K562 (cell line): ENCODE results near the gene RALGPS1. TPM values are rescaled to one million over a fixed set of nuclear protein-coding genes. Genes with fewer than 3 reads are reported as not detected.

ENCODE experiments used
- ATAC-seq: fragments of 200-7000 bp; cut with Tn5 transposase; 3 replicates; pipeline ENCODE4 v1.9.1; 2020; ENCODE audit warnings: moderate library complexity
- BruUV-seq: library from RNA; stranded (reverse); fragments of 400-500 nt; replicated peaks from 2 replicates; lab custom pipeline; 2021; lab: Mats Ljungman, UMichigan
- CTCF ChIA-PET: fragments of 300-600 bp; formaldehyde crosslinking; extraction: SDS; loops from one replicate; lab custom pipeline; 2021; ENCODE audit warnings: low intra/inter-chr PET ratio; lab: Yijun Ruan, JAX
- POLR2A ChIA-PET: fragments of 300-600, 350-650 bp; sonication (Branson Sonifier 250); formaldehyde crosslinking; extraction: SDS; loops from one replicate; lab custom pipeline; 2021; ENCODE audit warnings: antibody characterized with exemption, inconsistent platforms; lab: Yijun Ruan, JAX
- DNase-seq, 4 experiments: peaks; one replicate each; pipeline versions ENCODE4 v3.0.0 to v3.0.0-alpha.2; 2011 to 2018; ENCODE audit warnings: low spot score in 3 of 4, mixed read lengths in 3 of 4; ENCODE audit errors: extremely low read depth in 1 of 4
- FAIRE-seq: peaks from 2 replicates; lab custom pipeline; 2011; peaks lifted over from hg19 to GRCh38; lab: Jason Lieb, UNC
- H2AFZ ChIP-seq: 2 replicates; pipeline ENCODE4 v1.6.0; 2011; ENCODE audit warnings: low read depth, low read length, control low read depth, inconsistent platforms
- H3K27ac ChIP-seq: fragments of 200-600 bp; 3 replicates; pipeline ENCODE4 v1.8.0; 2011; ENCODE audit warnings: low read depth, mild to moderate bottlenecking, control low read depth, inconsistent platforms, low read length, moderate library complexity, mixed read lengths; ENCODE audit errors: extremely low read depth
- H3K27me3 ChIP-seq, 2 experiments: fragments of 300-600 bp in 1 of 2; 2 replicates in 1 of 2; 3 replicates in 1 of 2; pipeline versions ENCODE4 v1.6.0 to v1.8.0; 2011; ENCODE audit warnings: inconsistent platforms in 2 of 2, low read length in 2 of 2, mild to moderate bottlenecking in 1 of 2, mixed read lengths in 1 of 2, moderate library complexity in 1 of 2; ENCODE audit not compliant: control insufficient read depth in 2 of 2, insufficient read depth in 2 of 2
- H3K36me3 ChIP-seq: fragments of 300-600 bp; 3 replicates; pipeline ENCODE4 v1.8.0; 2011; ENCODE audit warnings: mild to moderate bottlenecking, low read length, inconsistent platforms; ENCODE audit not compliant: control insufficient read depth, insufficient read depth
- H3K4me1 ChIP-seq, 2 experiments: fragments of 200-600 bp in 1 of 2; replicated peaks in 1 of 2; 2 replicates in 1 of 2; 3 replicates in 1 of 2; pipeline versions ENCODE4 v1.5.1 to v1.8.0; 2011; ENCODE audit warnings: inconsistent platforms in 2 of 2, low read length in 2 of 2, mild to moderate bottlenecking in 1 of 2, mixed read lengths in 1 of 2, moderate library complexity in 1 of 2; ENCODE audit not compliant: control insufficient read depth in 2 of 2, insufficient read depth in 2 of 2
- H3K4me2 ChIP-seq: 2 replicates; pipeline ENCODE4 v1.6.1; 2011; ENCODE audit warnings: low read length, control low read depth, inconsistent platforms, mixed read lengths; ENCODE audit not compliant: insufficient read depth
- H3K4me3 ChIP-seq: fragments of 200-600 bp; sonication (generic), shearing (Covaris generic); 2 replicates; pipeline ENCODE4 v1.5.1; 2016; ENCODE audit warnings: control low read depth, inconsistent platforms
- H3K79me2 ChIP-seq: fragments of 200-600 bp; 3 replicates; pipeline ENCODE4 v1.8.0; 2011; ENCODE audit warnings: low read length, inconsistent platforms; ENCODE audit not compliant: control insufficient read depth, insufficient read depth
- H3K9ac ChIP-seq, 2 experiments: 2 replicates each; pipeline versions ENCODE4 v1.6.0 to v1.6.1; 2011; ENCODE audit warnings: low read depth in 2 of 2, low read length in 2 of 2, control low read depth in 1 of 2, inconsistent platforms in 1 of 2, mild to moderate bottlenecking in 1 of 2, mixed read lengths in 1 of 2; ENCODE audit not compliant: insufficient read depth in 1 of 2
- H3K9me1 ChIP-seq: one replicate; pipeline ENCODE4 v1.6.0; 2011; ENCODE audit warnings: inconsistent platforms, mild to moderate bottlenecking, low read length, moderate library complexity; ENCODE audit not compliant: control insufficient read depth, insufficient read depth
- H3K9me3 ChIP-seq: replicated peaks from 2 replicates; pipeline ENCODE4 v1.5.1; 2011; ENCODE audit warnings: low read depth, low read length, inconsistent platforms; ENCODE audit not compliant: control insufficient read depth, insufficient read depth
- H4K20me1 ChIP-seq: replicated peaks from 2 replicates; pipeline ENCODE4 v1.6.1; 2011; ENCODE audit warnings: low read length, inconsistent platforms, mixed read lengths; ENCODE audit not compliant: control insufficient read depth, insufficient read depth
- CBX5 ChIP-seq: IDR thresholded peaks from 2 replicates; pipeline ENCODE4 v1.6.1; 2014; ENCODE audit warnings: low read depth, borderline replicate concordance
- GABPB1 ChIP-seq: sonication (generic); formaldehyde crosslinking; IDR thresholded peaks from 2 replicates; pipeline ENCODE4 v1.8.0; 2022; ENCODE audit warnings: mild to moderate bottlenecking, missing genetic modification reagents
- L3MBTL2 ChIP-seq: fragments of 450-650 bp; IDR thresholded peaks from 2 replicates; pipeline ENCODE4 v1.6.1; 2016; ENCODE audit warnings: mild to moderate bottlenecking, moderate library complexity
- NCOA6 ChIP-seq: fragments of 450-650 bp; IDR thresholded peaks from 2 replicates; pipeline ENCODE4 v1.6.1; 2017; ENCODE audit warnings: mild to moderate bottlenecking
- SRSF1 ChIP-seq: fragments of 200-400 bp; formaldehyde crosslinking; IDR thresholded peaks from 2 replicates; pipeline ENCODE4 v1.6.1; 2017; ENCODE audit warnings: mild to moderate bottlenecking, low read depth, low read length, moderate library complexity
- SRSF3 ChIP-seq: fragments of 200-400 bp; formaldehyde crosslinking; IDR thresholded peaks from 2 replicates; pipeline ENCODE4 v1.6.1; 2016; ENCODE audit warnings: mild to moderate bottlenecking, low read length, moderate library complexity; ENCODE audit not compliant: insufficient read depth
- TAF1 ChIP-seq: IDR thresholded peaks from 2 replicates; pipeline ENCODE4 v1.6.1; 2011; ENCODE audit warnings: mild to moderate bottlenecking, low read length, moderate library complexity; ENCODE audit not compliant: insufficient read depth, control insufficient read depth, severe bottlenecking; ENCODE audit errors: extremely low read depth
- TAF15 ChIP-seq: fragments of 200-400 bp; formaldehyde crosslinking; IDR thresholded peaks from 2 replicates; pipeline ENCODE4 v1.6.1; 2017; ENCODE audit warnings: mild to moderate bottlenecking, low read depth, low read length, moderate library complexity
- TGIF2 ChIP-seq: sonication (generic); formaldehyde crosslinking; IDR thresholded peaks from 2 replicates; pipeline ENCODE4 v1.8.1; 2022; ENCODE audit warnings: mild to moderate bottlenecking, missing genetic modification reagents, moderate library complexity
- ZFP36 ChIP-seq: fragments of 150-350 bp; IDR thresholded peaks from 2 replicates; pipeline ENCODE4 v1.6.1; 2018; ENCODE audit warnings: low read length, low read depth; ENCODE audit not compliant: partially characterized antibody
- ZNF655 ChIP-seq: fragments of 250-450 bp; sonication (Bioruptor Pico); IDR thresholded peaks from 2 replicates; pipeline ENCODE4 v1.5.0; 2021
- WGBS: fragments of 100-300 bp; shearing (Covaris generic); methylation state at CpG from one replicate; pipeline ENCODE4 v1.1.6; 2016; ENCODE audit warnings: low coverage, mixed read lengths; ENCODE audit not compliant: insufficient coverage; ENCODE audit errors: missing lambda C conversion rate; 5-methylcytosine and 5-hydroxymethylcytosine counted together
- in situ Hi-C: fragments of 300-500 bp; cut with MboI; formaldehyde crosslinking; loops from 4 replicates; pipeline ENCODE4 v1.15.0; 2018; ENCODE audit warnings: inconsistent platforms, mixed read lengths
- intact Hi-C: fragments of 100-400 bp; cut with micrococcal nuclease; formaldehyde crosslinking; loops from 2 replicates; pipeline ENCODE4 v1.14.2; 2022
- polyA plus RNA-seq, 8 experiments: library from polyadenylated mRNA; depleted of rRNA in 4 of 8; stranded (reverse) in 5 of 8; unstranded in 3 of 8; fragments of >200 nt; fragmentation: Nextera tagmentation in 2 of 8; fragmentation: Illumina TruSeq in 1 of 8; extraction: Ambion mirVana in 2 of 8; extraction: Trizol in 1 of 8; gene quantifications; 2 replicates each; pipeline versions ENCODE4 v1.2.1 to v1.2.3, GENCODE V29; 2011 to 2014; ENCODE audit warnings: inconsistent platforms in 1 of 8, missing spikeins in 1 of 8
- total RNA-seq, 7 experiments: library from RNA; depleted of rRNA in 6 of 7; stranded (reverse); fragments of >200 nt in 6 of 7; fragmentation: Illumina TruSeq in 2 of 7; extraction: Trizol in 2 of 7; gene quantifications; 2 replicates each; pipeline versions ENCODE4 v1.2.1 to v1.2.3, GENCODE V29; 2011 to 2021; ENCODE audit warnings: low replicate concordance in 1 of 7
- TF ChIP-seq, protein P1 (sequence below): fragments of 150-350 bp; IDR thresholded peaks from 2 replicates; pipeline ENCODE4 v1.6.1; 2014; ENCODE audit warnings: low read depth, mild to moderate bottlenecking, low read length, borderline replicate concordance

Gene RALGPS1
- total and polyA plus RNA-seq, 9 of the 15 experiments (the other 6 are each of a cell fraction or from before 2014, with no cell fraction given) = 0.04 to 2.6 (median 1.5) TPM

GRCh38 chr9:127209948-127210640 lies 295.5 kb downstream of the RALGPS1 start:
- intact Hi-C loops = loop anchor here (5.0 kb wide), 1 partner anchor 152 kb away; no protein-coding TSS in a partner anchor
- CTCF ChIA-PET = no interaction called here
- FAIRE-seq = no peak

More at GRCh38 chr9:127209948-127210640, 295.5 kb downstream of the RALGPS1 start:
- Histone ChIP-seq H3K9me3 (no peaks in the 10 kb centered on the region), H3K79me2 (no peaks in the 10 kb centered on the region), H3K4me1 (peaks cover 18 to 22% of the 10 kb centered on the region in 2 experiments; a peak in 4 of 5 replicates), H3K27ac (no peak overlapping the region), H2AFZ (no peak overlapping the region), H3K27me3 (peaks cover 15 to 75% of the 10 kb centered on the region in 2 experiments; a peak in 4 of 5 replicates), H3K36me3 (no peaks in the 10 kb centered on the region), H3K4me3 (no peak overlapping the region), H3K9ac (peak overlapping the region in 1 of 2 experiments; percentile 55; a peak in 1 of 4 replicates), H3K9me1 (no peaks in the 10 kb centered on the region), H4K20me1 (peaks cover 11% of the 10 kb centered on the region; the same call in 1 of the 2 replicates), H3K4me2 (no peak overlapping the region)
- TF ChIP-seq TGIF2 (CRISPR knock-in tag) (no peak), ZFP36 (no peak), TAF15 (no peak), SRSF3 (no peak), CBX5 (no peak), L3MBTL2 (no peak), SRSF1 (no peak), NCOA6 (no peak), GABPB1 (CRISPR knock-in tag) (no peak), TAF1 (no peak), ZNF655 (no peak)
- TF ChIP-seq, protein P1, sequence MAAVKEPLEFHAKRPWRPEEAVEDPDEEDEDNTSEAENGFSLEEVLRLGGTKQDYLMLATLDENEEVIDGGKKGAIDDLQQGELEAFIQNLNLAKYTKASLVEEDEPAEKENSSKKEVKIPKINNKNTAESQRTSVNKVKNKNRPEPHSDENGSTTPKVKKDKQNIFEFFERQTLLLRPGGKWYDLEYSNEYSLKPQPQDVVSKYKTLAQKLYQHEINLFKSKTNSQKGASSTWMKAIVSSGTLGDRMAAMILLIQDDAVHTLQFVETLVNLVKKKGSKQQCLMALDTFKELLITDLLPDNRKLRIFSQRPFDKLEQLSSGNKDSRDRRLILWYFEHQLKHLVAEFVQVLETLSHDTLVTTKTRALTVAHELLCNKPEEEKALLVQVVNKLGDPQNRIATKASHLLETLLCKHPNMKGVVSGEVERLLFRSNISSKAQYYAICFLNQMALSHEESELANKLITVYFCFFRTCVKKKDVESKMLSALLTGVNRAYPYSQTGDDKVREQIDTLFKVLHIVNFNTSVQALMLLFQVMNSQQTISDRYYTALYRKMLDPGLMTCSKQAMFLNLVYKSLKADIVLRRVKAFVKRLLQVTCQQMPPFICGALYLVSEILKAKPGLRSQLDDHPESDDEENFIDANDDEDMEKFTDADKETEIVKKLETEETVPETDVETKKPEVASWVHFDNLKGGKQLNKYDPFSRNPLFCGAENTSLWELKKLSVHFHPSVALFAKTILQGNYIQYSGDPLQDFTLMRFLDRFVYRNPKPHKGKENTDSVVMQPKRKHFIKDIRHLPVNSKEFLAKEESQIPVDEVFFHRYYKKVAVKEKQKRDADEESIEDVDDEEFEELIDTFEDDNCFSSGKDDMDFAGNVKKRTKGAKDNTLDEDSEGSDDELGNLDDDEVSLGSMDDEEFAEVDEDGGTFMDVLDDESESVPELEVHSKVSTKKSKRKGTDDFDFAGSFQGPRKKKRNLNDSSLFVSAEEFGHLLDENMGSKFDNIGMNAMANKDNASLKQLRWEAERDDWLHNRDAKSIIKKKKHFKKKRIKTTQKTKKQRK = no peak
- BruUV-seq = no TSS peak
- DNase-seq = no peak
- POLR2A ChIA-PET = interaction anchor here (0.6 to 1.5 kb wide), 8 partner anchors 9 to 241 kb away, joined by 3 to 6 read pairs (median 3); partner anchors contain the start of genes LRSAM1 and RPL12
- in situ Hi-C loops = loop anchor here (10.0 kb wide), 2 partner anchors 375 to 715 kb away; no protein-coding TSS in a partner anchor
- no peak; the same call in 2 of the 3 replicates for ATAC-seq
- 10% methylated on average over 14 of the region's 18 CpGs for WGBS
